ENCODE data around the gene ZNF44. TPM values are rescaled to one million over a fixed set of nuclear protein-coding genes. Genes with fewer than 3 reads are reported as not detected.

The ZNF44 gene
- total and polyA plus RNA-seq, 2 of the 13 experiments (the other 11 are each of a cell fraction or from before 2014, with no cell fraction given): 6.9 to 15.7 TPM

DNA sequence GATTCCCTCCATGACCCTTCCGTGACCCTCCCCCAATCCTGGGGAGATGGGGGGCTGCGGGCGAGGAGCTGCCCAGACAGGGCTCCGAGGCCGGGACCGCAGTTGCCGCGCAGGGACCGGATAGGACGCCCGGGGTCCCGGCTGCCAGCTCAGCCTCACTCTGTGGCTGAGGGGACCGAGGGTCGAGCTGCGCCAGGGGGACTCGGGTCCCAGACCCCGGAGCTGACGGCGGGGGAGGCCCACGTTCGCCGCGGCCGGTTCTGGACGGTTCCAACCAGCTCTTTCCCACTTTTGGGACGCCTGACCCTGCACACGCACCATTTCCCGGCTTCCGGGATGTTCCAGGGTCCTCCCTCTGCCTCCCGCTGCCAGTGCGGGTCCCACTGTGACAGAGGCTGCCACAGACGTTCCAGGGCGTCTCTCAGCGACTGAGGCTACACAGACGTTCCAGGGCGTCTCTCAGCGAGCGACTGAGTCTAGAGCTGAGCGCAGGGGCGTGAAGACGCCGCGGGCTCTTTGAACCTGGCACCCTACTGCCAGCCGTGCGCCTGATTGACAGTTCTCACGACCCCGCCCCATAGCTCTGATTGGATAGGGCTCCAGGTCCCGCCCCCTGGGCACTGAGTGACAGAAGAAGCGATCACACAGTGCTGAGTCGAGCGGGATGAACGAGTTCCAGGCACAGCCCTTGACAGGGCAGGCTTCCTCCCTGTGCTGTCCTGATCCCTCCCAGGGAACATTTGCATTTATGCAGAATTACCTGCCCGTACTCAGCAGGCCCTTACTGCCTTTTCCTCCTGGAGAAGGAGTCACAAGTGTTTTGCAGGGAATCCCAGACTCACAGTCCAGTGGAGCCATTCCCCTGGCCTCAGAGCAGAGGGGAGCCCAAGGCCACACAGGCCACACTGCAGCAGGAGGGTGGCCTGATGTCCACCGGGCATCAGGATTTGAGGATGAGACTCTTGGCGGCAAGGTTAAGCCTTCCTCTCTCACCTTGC is 38.8 kb upstream of the ZNF44 start, which contains the start of gene ZNF563 (continued):
- TF ChIP-seq, protein P1, sequence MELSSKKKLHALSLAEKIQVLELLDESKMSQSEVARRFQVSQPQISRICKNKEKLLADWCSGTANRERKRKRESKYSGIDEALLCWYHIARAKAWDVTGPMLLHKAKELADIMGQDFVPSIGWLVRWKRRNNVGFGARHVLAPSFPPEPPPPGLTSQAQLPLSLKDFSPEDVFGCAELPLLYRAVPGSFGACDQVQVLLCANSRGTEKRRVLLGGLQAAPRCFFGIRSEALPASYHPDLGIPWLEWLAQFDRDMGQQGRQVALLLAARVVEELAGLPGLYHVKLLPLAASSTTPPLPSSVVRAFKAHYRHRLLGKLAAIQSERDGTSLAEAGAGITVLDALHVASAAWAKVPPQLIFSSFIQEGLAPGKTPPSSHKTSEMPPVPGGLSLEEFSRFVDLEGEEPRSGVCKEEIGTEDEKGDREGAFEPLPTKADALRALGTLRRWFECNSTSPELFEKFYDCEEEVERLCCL (CRISPR knock-in tag; IDR thresholded peaks at IDR 0.05; ENCODE audit: borderline replicate concordance): no peak
- TF ChIP-seq, protein P2, sequence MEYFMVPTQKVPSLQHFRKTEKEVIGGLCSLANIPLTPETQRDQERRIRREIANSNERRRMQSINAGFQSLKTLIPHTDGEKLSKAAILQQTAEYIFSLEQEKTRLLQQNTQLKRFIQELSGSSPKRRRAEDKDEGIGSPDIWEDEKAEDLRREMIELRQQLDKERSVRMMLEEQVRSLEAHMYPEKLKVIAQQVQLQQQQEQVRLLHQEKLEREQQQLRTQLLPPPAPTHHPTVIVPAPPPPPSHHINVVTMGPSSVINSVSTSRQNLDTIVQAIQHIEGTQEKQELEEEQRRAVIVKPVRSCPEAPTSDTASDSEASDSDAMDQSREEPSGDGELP (IDR thresholded peaks at IDR 0.05; ENCODE audit: borderline replicate concordance, low read depth): peak; percentile 65; the same call in 1 of the 2 replicates
- TF ChIP-seq, protein P3, sequence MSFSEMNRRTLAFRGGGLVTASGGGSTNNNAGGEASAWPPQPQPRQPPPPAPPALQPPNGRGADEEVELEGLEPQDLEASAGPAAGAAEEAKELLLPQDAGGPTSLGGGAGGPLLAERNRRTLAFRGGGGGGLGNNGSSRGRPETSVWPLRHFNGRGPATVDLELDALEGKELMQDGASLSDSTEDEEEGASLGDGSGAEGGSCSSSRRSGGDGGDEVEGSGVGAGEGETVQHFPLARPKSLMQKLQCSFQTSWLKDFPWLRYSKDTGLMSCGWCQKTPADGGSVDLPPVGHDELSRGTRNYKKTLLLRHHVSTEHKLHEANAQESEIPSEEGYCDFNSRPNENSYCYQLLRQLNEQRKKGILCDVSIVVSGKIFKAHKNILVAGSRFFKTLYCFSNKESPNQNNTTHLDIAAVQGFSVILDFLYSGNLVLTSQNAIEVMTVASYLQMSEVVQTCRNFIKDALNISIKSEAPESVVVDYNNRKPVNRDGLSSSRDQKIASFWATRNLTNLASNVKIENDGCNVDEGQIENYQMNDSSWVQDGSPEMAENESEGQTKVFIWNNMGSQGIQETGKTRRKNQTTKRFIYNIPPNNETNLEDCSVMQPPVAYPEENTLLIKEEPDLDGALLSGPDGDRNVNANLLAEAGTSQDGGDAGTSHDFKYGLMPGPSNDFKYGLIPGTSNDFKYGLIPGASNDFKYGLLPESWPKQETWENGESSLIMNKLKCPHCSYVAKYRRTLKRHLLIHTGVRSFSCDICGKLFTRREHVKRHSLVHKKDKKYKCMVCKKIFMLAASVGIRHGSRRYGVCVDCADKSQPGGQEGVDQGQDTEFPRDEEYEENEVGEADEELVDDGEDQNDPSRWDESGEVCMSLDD (CRISPR knock-in tag; IDR thresholded peaks at IDR 0.05; ENCODE audit: borderline replicate concordance): no peak
- peak; percentile 98 for TF ChIP-seq POLR2G (IDR thresholded peaks at IDR 0.05; ENCODE audit: low read depth, low read length)
- TF ChIP-seq ZNF577 (CRISPR knock-in tag; IDR thresholded peaks at IDR 0.05; ENCODE audit: borderline replicate concordance, low read depth): no peak
- TF ChIP-seq KLF12 (CRISPR knock-in tag; IDR thresholded peaks at IDR 0.05; ENCODE audit: borderline replicate concordance): peak; percentile 52; the same call in 1 of the 2 replicates
- TF ChIP-seq, protein P4, sequence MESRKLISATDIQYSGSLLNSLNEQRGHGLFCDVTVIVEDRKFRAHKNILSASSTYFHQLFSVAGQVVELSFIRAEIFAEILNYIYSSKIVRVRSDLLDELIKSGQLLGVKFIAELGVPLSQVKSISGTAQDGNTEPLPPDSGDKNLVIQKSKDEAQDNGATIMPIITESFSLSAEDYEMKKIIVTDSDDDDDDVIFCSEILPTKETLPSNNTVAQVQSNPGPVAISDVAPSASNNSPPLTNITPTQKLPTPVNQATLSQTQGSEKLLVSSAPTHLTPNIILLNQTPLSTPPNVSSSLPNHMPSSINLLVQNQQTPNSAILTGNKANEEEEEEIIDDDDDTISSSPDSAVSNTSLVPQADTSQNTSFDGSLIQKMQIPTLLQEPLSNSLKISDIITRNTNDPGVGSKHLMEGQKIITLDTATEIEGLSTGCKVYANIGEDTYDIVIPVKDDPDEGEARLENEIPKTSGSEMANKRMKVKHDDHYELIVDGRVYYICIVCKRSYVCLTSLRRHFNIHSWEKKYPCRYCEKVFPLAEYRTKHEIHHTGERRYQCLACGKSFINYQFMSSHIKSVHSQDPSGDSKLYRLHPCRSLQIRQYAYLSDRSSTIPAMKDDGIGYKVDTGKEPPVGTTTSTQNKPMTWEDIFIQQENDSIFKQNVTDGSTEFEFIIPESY (CRISPR knock-in tag; IDR thresholded peaks at IDR 0.05): no peak
- TF ChIP-seq, protein P5, sequence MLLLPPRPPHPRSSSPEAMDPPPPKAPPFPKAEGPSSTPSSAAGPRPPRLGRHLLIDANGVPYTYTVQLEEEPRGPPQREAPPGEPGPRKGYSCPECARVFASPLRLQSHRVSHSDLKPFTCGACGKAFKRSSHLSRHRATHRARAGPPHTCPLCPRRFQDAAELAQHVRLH (CRISPR knock-in tag; IDR thresholded peaks at IDR 0.05; ENCODE audit: borderline replicate concordance, low read depth): peak; percentile 56; the same call in 1 of the 2 replicates
- no peak; the same call in 1 of the 2 replicates for TF ChIP-seq ZNF333 (CRISPR knock-in tag; IDR thresholded peaks at IDR 0.05; ENCODE audit: borderline replicate concordance)

All from HepG2 (cell line).